ENCODE measurements around the gene GPR101. TPM values are rescaled to one million over a fixed set of nuclear protein-coding genes. Genes with fewer than 3 reads are reported as not detected.
A peak's percentile ranks its signal among the peaks of the same experiment; 100 is the strongest.

The GPR101 gene
- total RNA-seq, result not detected
- long read RNA-seq, result 0 reads

DNA sequence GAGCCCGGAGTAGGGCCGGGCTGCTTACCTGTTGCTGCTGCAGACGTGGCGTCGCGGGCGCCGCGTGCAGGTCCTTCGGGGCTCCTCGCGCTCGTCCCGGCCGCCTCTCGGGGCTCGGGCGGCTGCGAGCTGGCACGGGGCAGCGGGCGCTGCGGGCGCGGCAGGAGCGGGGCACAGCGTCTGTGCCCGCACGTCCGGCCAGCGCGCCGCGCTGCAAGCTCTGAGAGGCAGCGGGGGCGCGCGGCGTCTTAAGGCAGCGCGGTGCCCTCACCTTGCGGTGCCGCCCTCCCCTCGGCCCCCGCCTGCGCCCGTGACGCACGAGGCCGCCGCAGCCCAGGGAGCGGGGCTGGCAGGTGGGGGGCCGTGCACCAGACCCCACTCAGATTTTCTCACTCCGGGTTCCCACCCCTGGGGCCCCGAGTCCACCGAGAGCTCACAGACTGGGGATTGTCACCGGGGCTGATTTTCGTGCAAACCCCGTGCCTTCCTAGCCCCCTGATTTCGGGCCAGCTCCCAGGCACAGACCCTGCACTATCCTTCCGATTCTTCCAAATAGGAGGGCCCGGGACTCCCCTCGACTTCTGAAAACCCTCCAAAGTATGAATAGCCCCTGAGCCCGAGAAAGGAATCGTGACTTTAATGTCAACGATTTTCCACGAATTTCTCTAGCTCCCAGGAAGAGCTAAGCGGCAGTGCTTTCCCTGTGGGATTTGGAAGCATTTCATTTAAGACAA, at the start of gene GPR101:
TSS of gene GPR101 (minus strand) at position 222 of the 734 bp plus-strand sequence. CDS start 2,321 bp downstream, outside the sequence.
- no peak for ATAC-seq
- intact Hi-C loops (cut with DNase I), result no loop called here
- no peak for DNase-seq (ENCODE audit: missing footprints)

DNA sequence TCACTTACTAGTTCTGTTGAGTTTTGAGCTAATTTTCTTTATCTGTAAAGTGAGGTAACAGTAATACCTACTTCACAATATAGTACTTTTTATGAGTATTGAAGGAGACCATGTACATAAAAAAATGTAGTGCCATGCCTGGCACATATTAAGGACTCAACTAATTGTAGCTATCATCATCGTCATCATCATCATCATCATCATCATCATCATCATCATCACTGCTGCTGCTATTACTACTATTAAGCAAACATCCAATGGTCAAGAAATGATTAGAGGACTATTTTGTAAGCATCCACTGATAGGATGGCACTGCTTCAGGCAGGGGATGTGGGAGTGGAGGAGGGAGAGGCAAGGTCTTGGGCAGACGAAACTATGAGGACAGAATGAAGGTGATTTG, 47.4 kb upstream of the GPR101 start:
- intact Hi-C loops (cut with DNase I), result no loop called here
- ATAC-seq (no peak), DNase-seq (ENCODE audit: missing footprints) (no peak)

DNA sequence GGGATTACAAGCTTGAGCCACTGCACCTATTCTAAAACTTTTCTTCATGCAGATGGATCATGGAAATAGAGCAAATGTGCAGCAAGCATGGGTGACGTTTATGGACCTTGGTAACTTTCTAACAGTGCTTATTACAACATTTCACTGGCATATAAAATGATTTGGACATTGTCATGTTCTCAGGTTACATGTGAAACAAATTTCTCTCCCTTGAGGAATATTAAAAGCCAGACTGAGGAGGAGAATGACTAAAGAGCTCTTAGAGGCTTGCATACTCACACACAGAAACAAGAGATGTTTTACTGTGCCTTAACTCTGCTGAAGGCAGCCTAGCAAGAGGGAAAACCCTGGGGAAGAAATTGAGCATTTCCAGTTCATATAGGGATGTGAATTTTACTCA, 38.6 kb upstream of the GPR101 start:
- intact Hi-C loops (cut with DNase I), result no loop called here
- ATAC-seq, result no peak
- DNase-seq (ENCODE audit: missing footprints), result no peak

GRCh38 chrX:137071596-137071995, 37.8 kb upstream of the GPR101 start:
- intact Hi-C loops (cut with DNase I), result no loop called here
- DNase-seq (ENCODE audit: missing footprints), result no peak
- no peak for ATAC-seq

DNA sequence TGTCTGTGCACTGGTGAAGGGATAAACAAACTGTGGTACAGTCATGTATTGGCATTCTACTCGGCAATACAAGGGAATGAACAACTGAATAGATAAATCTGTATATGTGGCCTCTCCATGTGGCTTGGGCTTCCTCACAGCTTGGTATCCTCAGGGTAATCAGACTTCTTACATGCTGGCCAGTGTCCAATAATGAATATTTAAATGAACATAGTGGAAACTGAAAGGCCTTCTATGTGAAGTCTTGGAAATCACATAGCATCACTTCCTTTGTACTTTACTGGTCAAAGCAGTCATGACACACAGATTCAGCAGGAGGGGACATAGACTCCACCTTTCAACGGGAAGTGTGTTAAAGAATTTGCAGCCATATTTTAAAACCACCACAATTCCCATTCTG, 33.4 kb upstream of the GPR101 start:
- ATAC-seq, result no peak
- intact Hi-C loops (cut with DNase I), result no loop called here

DNA sequence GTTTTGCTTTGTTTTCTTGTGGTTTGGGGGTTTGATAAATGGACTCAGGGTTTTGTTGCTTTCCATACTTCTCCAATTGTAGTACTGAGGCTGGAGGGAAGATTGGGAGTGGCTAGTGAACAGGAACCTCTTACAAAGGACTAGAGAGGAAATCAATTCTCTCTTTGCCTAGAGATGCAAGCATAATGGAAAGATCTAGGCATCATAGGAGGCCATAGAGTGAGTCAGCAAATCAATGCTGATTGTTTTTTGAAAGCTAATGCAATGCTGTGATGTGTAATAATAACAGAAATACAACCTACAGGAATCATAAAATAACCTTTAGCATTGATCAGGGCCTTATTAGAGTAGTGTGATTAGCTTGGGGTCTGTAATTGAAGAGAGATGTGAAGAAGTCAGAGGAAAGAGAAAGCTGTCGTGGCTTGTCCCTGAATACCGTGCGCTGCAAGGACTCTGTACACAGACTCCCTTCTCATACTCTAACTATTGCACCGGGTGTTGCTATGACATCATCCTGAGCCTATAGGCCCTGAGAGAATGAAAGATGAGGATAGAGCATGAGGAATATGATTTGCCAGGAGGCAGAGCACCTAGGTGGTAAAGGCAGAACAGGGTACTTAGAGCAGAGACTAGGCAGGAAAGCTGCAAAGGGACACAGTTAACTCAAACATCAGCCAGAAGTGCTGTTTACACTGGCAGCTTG, 29.3 kb upstream of the GPR101 start:
- no peak for DNase-seq (ENCODE audit: missing footprints)
- no peak for ATAC-seq
- intact Hi-C loops (cut with DNase I), result no loop called here

More for the DNA sequence above, 33.4 kb upstream of the GPR101 start:
- no peak for DNase-seq (ENCODE audit: missing footprints)

DNA sequence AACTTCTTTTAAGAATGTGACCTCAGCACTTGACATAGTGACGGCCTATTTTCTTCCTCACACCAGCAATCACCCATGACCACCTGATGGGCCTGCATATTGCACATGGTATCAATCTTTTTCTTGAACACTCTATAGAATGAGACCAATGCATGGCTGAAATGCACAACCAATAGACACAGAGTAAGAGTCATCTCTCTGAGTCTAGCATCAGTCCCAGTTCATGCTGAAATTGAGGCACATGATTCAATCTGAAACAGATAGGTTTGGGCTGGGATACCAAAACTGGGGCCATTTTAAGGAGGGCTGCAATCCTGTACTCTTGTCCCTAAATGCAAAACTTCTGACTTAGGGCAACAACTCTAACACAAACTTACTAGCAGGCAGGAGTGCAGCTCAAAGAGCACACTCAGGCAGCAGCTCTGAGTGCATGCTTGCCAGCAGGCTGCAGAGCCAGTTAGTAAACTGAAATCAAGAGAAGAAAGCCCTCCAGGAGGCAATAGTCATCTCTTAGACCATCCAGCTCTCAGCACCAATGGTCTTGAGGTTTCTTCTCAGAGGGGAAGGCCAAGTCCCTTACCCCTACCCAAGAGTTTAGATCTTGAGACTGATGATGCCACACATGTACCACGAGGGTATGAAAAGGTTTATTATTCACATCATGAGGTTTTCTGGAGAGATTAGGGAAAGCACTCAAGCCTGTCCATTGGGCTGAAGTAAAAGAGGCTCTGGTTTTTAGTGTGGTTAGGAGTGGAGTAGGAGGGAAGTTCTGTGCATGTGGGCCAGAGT, 24.7 kb upstream of the GPR101 start:
- intact Hi-C loops (cut with DNase I), result no loop called here

GRCh38 chrX:137052643-137053235, 18.9 kb upstream of the GPR101 start:
- no peak for ATAC-seq
- DNase-seq (ENCODE audit: missing footprints), result no peak
- intact Hi-C loops (cut with DNase I), result loop anchor here (5.0 kb wide), 1 partner anchor 95 kb away; no protein-coding TSS in a partner anchor

More for the DNA sequence above, 24.7 kb upstream of the GPR101 start:
- ATAC-seq (no peak), DNase-seq (ENCODE audit: missing footprints) (no peak)

DNA sequence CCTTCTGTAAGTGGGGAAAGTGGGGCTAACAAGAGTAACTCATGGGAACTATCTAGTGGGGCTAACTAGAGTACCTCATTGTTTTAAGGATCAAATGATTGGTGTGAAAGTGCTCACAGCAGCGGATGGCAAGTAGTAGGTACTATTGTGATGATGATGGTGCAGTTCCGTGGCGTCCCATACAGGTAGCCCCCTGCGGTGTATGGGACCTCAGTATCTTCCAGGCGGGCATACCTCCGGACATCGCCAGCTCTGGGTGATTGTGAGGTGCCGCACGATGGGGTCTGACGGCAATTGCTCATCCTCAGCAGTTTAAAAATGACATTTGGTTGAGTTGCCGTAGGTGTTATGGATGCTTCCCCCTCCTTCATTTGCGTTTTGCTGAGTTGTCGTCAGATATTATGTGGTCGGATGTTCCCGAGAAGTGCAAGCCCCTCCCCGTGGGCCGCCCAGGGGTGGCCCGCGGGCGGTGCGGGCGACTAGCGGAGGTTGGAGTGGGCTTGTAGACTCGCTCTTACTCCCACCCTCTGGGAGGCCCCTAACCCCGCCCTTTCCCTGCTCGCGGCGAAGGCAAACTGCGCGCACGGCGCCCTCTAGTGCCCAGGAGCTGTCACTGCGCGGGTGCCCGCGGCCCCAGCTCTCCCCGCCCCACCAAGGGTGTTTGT, 18.3 kb upstream of the GPR101 start:
- intact Hi-C loops (cut with DNase I), result loop anchor here (5.0 kb wide), 1 partner anchor 95 kb away; no protein-coding TSS in a partner anchor
- ATAC-seq, result peak; percentile 75
- peak; percentile 72 for DNase-seq (ENCODE audit: missing footprints)

DNA sequence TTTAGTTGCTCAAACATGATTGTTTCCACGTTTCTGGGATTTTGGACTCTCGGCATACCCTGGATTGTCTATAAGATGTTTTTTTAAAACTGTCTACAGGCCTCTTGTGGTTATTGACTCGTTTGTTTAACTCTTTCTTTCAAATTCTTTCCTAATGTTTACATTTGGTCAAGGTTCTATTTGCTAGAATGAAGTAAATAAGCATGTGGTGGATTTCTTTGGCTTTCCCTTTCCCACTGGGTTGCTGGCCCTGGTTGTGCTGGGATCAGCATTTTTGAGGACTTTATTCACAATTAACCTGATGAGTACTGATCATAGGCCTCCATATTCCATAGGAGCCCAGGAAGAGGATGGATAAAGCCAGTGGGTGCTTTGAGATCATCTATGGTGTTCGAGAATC, 11.1 kb upstream of the GPR101 start:
- no peak for DNase-seq (ENCODE audit: missing footprints)
- ATAC-seq, result no peak
- intact Hi-C loops (cut with DNase I), result no loop called here

GRCh38 chrX:137043736-137044135, 9.9 kb upstream of the GPR101 start:
- ATAC-seq (no peak), DNase-seq (ENCODE audit: missing footprints) (no peak)
- intact Hi-C loops (cut with DNase I), result no loop called here

DNA sequence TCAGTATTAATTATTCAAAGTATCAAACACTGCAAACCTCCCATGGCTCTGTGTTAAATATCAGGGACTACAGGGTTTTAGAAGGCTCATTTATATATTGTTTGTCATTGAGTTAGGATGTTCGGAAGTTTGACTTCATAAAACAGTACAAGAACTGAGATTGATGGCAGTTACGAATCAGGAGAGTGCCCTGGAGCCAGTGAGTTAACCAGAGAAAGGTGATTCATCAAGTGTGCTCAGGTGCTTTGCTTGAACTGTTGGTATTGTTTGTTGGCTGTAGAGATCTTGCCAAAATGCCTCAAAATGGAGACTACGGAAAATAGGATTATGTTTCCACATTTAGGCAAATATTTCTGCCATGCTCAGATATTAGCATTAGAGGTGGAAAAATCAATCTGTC, 7.5 kb upstream of the GPR101 start:
- DNase-seq (ENCODE audit: missing footprints) (no peak), ATAC-seq (no peak)
- intact Hi-C loops (cut with DNase I), result no loop called here

GRCh38 chrX:137040113-137040794, 6.5 kb upstream of the GPR101 start:
- no peak for DNase-seq (ENCODE audit: missing footprints)
- no peak for ATAC-seq
- intact Hi-C loops (cut with DNase I), result no loop called here

GRCh38 chrX:137034508-137034872, 695 bp upstream of the GPR101 start:
- DNase-seq (ENCODE audit: missing footprints) (no peak), ATAC-seq (no peak)
- intact Hi-C loops (cut with DNase I), result no loop called here

- intact Hi-C loops (cut with DNase I), result no loop called here
- DNase-seq (ENCODE audit: missing footprints), result no peak
- no peak for ATAC-seq
Observed at GRCh38 chrX:137032841-137033773, 688 bp downstream of the GPR101 start.

DNA sequence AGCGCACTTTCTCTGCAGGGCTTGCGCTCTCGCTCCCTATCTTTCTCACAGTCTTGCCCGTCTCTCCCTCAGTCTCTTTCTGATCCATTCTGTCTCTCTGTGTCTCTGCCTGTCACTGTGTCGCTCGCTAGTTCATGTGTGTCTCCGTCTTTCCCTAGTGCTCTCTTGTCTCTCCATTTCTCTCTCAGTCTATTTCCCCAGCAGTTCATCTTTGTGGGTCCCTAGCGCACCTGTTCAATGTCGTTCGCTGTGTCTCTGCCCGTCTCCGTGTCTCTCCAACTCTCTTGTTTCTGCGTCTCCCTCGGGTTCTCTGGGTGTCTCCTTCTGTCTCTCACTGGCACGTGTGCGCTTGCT, 1.5 kb downstream of the GPR101 start:
- DNase-seq (ENCODE audit: missing footprints) (no peak), ATAC-seq (no peak)
- intact Hi-C loops (cut with DNase I), result no loop called here

Data from Right ventricle myocardium inferior (tissue), 1 donor.